HG02852 (cell line): ENCODE measurements around the gene FAM131B.

Experiments used
- ATAC-seq: cut with Tn5 transposase; IDR thresholded peaks from one replicate; pipeline ENCODE4 v1.9.1; 2021; ENCODE audit warnings: mild to moderate bottlenecking, moderate library complexity; ENCODE audit not compliant: unreplicated experiment

FAM131B gene

GRCh38 chr7:143325240-143325639 is 37.3 kb downstream of the FAM131B start:
- no peak for ATAC-seq

- no peak for ATAC-seq
Measured at GRCh38 chr7:143323653-143324052, 38.9 kb downstream of the FAM131B start.

- no peak for ATAC-seq
Measured at GRCh38 chr7:143322760-143323633, 39.5 kb downstream of the FAM131B start.

GRCh38 chr7:143321734-143322133 is 40.8 kb downstream of the FAM131B start:
- ATAC-seq, result no peak

- ATAC-seq, result no peak
Measured at GRCh38 chr7:143321242-143321641, 41.3 kb downstream of the FAM131B start.

GRCh38 chr7:143320620-143321019 is 41.9 kb downstream of the FAM131B start:
- ATAC-seq, result no peak

- no peak for ATAC-seq
Measured at GRCh38 chr7:143318661-143319060, 43.9 kb downstream of the FAM131B start.

- no peak for ATAC-seq
Measured at GRCh38 chr7:143316492-143316891, 46.0 kb downstream of the FAM131B start.

GRCh38 chr7:143315776-143316175 is 46.7 kb downstream of the FAM131B start, which contains the start of gene CLCN1:
Gene CLCN1, plus strand, starts transcription at chr7:143316111. Its CDS starts 102 bp downstream, at chr7:143316213.
- ATAC-seq, result no peak

- ATAC-seq, result no peak
Measured at GRCh38 chr7:143314127-143314526, 48.4 kb downstream of the FAM131B start.

- ATAC-seq, result no peak
Measured at GRCh38 chr7:143308632-143309031, 53.9 kb downstream of the FAM131B start.

- ATAC-seq, result no peak
Measured at GRCh38 chr7:143305423-143306070, 57.0 kb downstream of the FAM131B start.

GRCh38 chr7:143304938-143305337 is 57.6 kb downstream of the FAM131B start:
- ATAC-seq, result no peak

GRCh38 chr7:143303733-143304132 is 58.8 kb downstream of the FAM131B start:
- ATAC-seq, result no peak
